Measurements from ENCODE around the gene TXNDC2. TPM values are rescaled to one million over a fixed set of nuclear protein-coding genes. Genes with fewer than 3 reads are reported as not detected.
A peak's percentile ranks its signal among the peaks of the same experiment; 100 is the strongest.

The TXNDC2 gene
- total and polyA plus RNA-seq, 9 of the 15 experiments (the other 6 are each of a cell fraction or from before 2014, with no cell fraction given) = 1.2 to 4.9 (median 2.3) TPM

- TF ChIP-seq ZNF140 (CRISPR knock-in tag; IDR thresholded peaks at IDR 0.05) = no peak
- TF ChIP-seq BRD9 (IDR thresholded peaks at IDR 0.05; ENCODE audit: low read depth, partially characterized antibody) = no peak
- no peak for TF ChIP-seq ARNT (IDR thresholded peaks at IDR 0.05)
- peak; percentile 77; the same call in 1 of the 2 replicates for TF ChIP-seq ZBTB43 (CRISPR knock-in tag; IDR thresholded peaks at IDR 0.05)
- TF ChIP-seq NR0B1 (IDR thresholded peaks at IDR 0.05; ENCODE audit: partially characterized antibody) = no peak
- TF ChIP-seq POLR3G (IDR thresholded peaks at IDR 0.05; ENCODE audit: extremely low read depth, insufficient read length, insufficient replicate concordance) = no peak
- TF ChIP-seq BRF2 (IDR thresholded peaks at IDR 0.05; ENCODE audit: borderline replicate concordance, insufficient read depth, insufficient read length) = no peak
- no peak for TF ChIP-seq ZNF347 (CRISPR knock-in tag; IDR thresholded peaks at IDR 0.05; ENCODE audit: low read depth)
- 0 out of 2 replicates have a peak, but pooled peaks have one; percentile 39 for TF ChIP-seq ZNF740 (CRISPR knock-in tag; IDR thresholded peaks at IDR 0.05)
- no peak for TF ChIP-seq ZNF740 (tag; IDR thresholded peaks at IDR 0.05)
- no peak for TF ChIP-seq SRSF7 (optimal IDR thresholded peaks at IDR 0.05; ENCODE audit: low read depth, low read length)
- TF ChIP-seq ZNF408 (CRISPR knock-in tag; IDR thresholded peaks at IDR 0.05; ENCODE audit: low read depth) = no peak
- no peak for TF ChIP-seq DEAF1 (CRISPR knock-in tag; IDR thresholded peaks at IDR 0.05)
Observed at GRCh38 chr18:9913526-9914333, 28.0 kb downstream of the TXNDC2 start, which contains the start of gene VAPA (continued).

Data from K562 (cell line).